Measurements from ENCODE around the gene LRP1B.

GRCh38 chr2:141928476-141928875, 202.3 kb downstream of the LRP1B start:
- no peak for TF ChIP-seq CTCF (IDR thresholded peaks at IDR 0.05)
- TF ChIP-seq POLR2A (IDR thresholded peaks at IDR 0.05), result no peak

Data from thyroid gland (tissue), 4 donors.